A673 (cell line): Measurements from ENCODE around the gene RRP1.

Source experiments
- CTCF ChIP-seq: fragments of 300-800, 200-600 bp; sonication (generic); conservative IDR thresholded peaks from 2 replicates; pipeline ENCODE4 v1.5.1; 2017; ENCODE audit warnings: low read depth, mild to moderate bottlenecking, antibody characterized with exemption, low read length, moderate library complexity, mixed read lengths
- EZH2 ChIP-seq: fragments of 200-600 bp; sonication (generic); IDR thresholded peaks from 2 replicates; pipeline ENCODE4 v1.6.1; 2017; ENCODE audit warnings: borderline replicate concordance, low read depth, mild to moderate bottlenecking, mixed read lengths, antibody characterized with exemption, low read length; ENCODE audit not compliant: poor library complexity, severe bottlenecking

GRCh38 chr21:43763901-43764523 lies 25.4 kb upstream of the RRP1 start:
- TF ChIP-seq CTCF, result no peak
- no peak for TF ChIP-seq EZH2
